ENCODE measurements around the gene ZNF354C. TPM values are rescaled to one million over a fixed set of nuclear protein-coding genes. Genes with fewer than 3 reads are reported as not detected.

Gene ZNF354C
- total RNA-seq, 1 donor from 2014 or later = 4.1 TPM

DNA sequence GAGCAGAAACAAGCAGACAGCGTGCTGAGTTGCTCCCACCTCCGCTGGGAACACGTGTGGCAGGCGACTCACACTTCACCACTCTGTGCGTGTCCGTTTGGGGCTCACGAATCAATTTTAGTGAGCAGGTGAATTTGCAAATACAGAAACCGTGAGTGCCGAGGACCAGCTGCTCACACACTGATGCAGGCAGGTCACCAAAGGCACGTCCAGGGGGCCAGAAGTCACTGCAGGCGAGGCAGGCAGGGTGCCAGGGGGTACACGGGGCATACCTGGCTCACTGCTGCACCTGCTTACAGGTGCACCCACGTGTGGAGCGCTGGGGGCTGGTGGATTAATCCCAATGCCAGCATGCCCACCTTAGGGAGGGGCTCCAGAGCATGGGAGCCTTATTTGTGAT lies 68.8 kb downstream of the ZNF354C start:
- Mint-ChIP-seq H3K27ac (ENCODE audit: unreplicated experiment) (no peak overlapping the region), H3K27me3 (ENCODE audit: low read depth, unreplicated experiment) (no peaks in the 10 kb centered on the region), H3K4me1 (ENCODE audit: low read depth, unreplicated experiment) (peaks cover 3% of the 10 kb centered on the region), H3K36me3 (ENCODE audit: low read depth, unreplicated experiment) (peaks cover 28% of the 10 kb centered on the region), H3K4me3 (ENCODE audit: unreplicated experiment) (no peak overlapping the region), H3K9me3 (ENCODE audit: unreplicated experiment) (peaks cover 15% of the 10 kb centered on the region)
- H3K4me2 ChIP-seq (ENCODE audit: low read length) = no peak overlapping the region
- no peaks in the 10 kb centered on the region for H3K36me3 ChIP-seq (ENCODE audit: insufficient read depth, low read length)
- no peak for TF ChIP-seq EZH2 (IDR thresholded peaks at IDR 0.05; ENCODE audit: insufficient read depth, low read length)
- TF ChIP-seq, protein P1, sequence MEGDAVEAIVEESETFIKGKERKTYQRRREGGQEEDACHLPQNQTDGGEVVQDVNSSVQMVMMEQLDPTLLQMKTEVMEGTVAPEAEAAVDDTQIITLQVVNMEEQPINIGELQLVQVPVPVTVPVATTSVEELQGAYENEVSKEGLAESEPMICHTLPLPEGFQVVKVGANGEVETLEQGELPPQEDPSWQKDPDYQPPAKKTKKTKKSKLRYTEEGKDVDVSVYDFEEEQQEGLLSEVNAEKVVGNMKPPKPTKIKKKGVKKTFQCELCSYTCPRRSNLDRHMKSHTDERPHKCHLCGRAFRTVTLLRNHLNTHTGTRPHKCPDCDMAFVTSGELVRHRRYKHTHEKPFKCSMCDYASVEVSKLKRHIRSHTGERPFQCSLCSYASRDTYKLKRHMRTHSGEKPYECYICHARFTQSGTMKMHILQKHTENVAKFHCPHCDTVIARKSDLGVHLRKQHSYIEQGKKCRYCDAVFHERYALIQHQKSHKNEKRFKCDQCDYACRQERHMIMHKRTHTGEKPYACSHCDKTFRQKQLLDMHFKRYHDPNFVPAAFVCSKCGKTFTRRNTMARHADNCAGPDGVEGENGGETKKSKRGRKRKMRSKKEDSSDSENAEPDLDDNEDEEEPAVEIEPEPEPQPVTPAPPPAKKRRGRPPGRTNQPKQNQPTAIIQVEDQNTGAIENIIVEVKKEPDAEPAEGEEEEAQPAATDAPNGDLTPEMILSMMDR (IDR thresholded peaks at IDR 0.05; ENCODE audit: insufficient read depth, low read depth, low read length) = no peak
- H4K20me1 ChIP-seq (ENCODE audit: insufficient read depth, low read length) = no peaks in the 10 kb centered on the region
- peaks cover 3% of the 10 kb centered on the region for H3K9me3 ChIP-seq (ENCODE audit: insufficient read depth, low read depth, low read length)
- no peaks in the 10 kb centered on the region for H3K4me1 ChIP-seq (ENCODE audit: insufficient read depth, low read length)
- H3K79me2 ChIP-seq (ENCODE audit: insufficient read depth, low read length) = no peaks in the 10 kb centered on the region
- H3K4me3 ChIP-seq (ENCODE audit: insufficient read depth, low read depth, low read length) = no peak overlapping the region
- no peak overlapping the region for H3K9ac ChIP-seq (ENCODE audit: low read length)
- H3K27ac ChIP-seq (ENCODE audit: low read depth, low read length) = no peak overlapping the region
- H3K27me3 ChIP-seq (ENCODE audit: insufficient read depth, low read length) = no peaks in the 10 kb centered on the region
- FAIRE-seq (no peak), DNase-seq (ENCODE audit: low read depth) (no peak)
- no peak overlapping the region for H2AFZ ChIP-seq (ENCODE audit: low read depth, low read length)

DNA sequence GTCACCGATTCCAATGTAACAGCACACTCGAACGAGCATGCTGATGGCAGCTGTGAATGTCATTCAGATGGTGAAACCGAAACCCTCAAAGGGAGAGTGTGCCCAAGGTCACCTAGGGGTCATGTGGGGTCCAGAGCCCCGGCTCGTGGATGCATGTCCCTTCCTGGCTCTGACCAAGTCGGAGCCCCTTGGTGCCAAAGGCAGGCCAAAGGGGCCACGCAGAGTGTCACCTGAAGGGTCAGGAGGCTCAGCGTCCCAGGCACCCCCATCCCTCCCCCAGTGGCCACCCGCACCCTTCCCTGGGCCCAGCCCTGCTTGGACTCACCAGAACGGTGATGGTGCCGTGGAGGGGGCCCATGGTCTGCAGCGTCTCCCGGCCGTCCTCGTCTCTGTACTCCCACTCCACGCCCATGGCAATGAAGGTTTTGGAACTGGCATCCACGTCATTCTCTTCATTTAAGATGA lies 69.5 kb downstream of the ZNF354C start:
- Histone ChIP-seq H3K9me3 (ENCODE audit: insufficient read depth, low read depth, low read length) (peaks cover 3% of the 10 kb centered on the region), H3K79me2 (ENCODE audit: insufficient read depth, low read length) (no peaks in the 10 kb centered on the region), H4K20me1 (ENCODE audit: insufficient read depth, low read length) (no peaks in the 10 kb centered on the region), H2AFZ (ENCODE audit: low read depth, low read length) (no peak overlapping the region), H3K36me3 (ENCODE audit: insufficient read depth, low read length) (no peaks in the 10 kb centered on the region), H3K4me2 (ENCODE audit: low read length) (no peak overlapping the region), H3K4me3 (ENCODE audit: insufficient read depth, low read depth, low read length) (no peak overlapping the region), H3K4me1 (ENCODE audit: insufficient read depth, low read length) (no peaks in the 10 kb centered on the region), H3K27me3 (ENCODE audit: insufficient read depth, low read length) (no peaks in the 10 kb centered on the region), H3K27ac (ENCODE audit: low read depth, low read length) (no peak overlapping the region), H3K9ac (ENCODE audit: low read length) (no peak overlapping the region)
- no peak overlapping the region for H3K4me3 Mint-ChIP-seq (ENCODE audit: unreplicated experiment)
- peaks cover 9% of the 10 kb centered on the region for H3K9me3 Mint-ChIP-seq (ENCODE audit: unreplicated experiment)
- no peak for TF ChIP-seq EZH2 (IDR thresholded peaks at IDR 0.05; ENCODE audit: insufficient read depth, low read length)
- TF ChIP-seq, protein P1 (IDR thresholded peaks at IDR 0.05; ENCODE audit: insufficient read depth, low read depth, low read length) = no peak
- H3K4me1 Mint-ChIP-seq (ENCODE audit: low read depth, unreplicated experiment) = peaks cover 3% of the 10 kb centered on the region
- peaks cover 27% of the 10 kb centered on the region for H3K36me3 Mint-ChIP-seq (ENCODE audit: low read depth, unreplicated experiment)
- FAIRE-seq = no peak
- H3K27ac Mint-ChIP-seq (ENCODE audit: unreplicated experiment) = no peak overlapping the region
- no peak for DNase-seq (ENCODE audit: low read depth)
- no peaks in the 10 kb centered on the region for H3K27me3 Mint-ChIP-seq (ENCODE audit: low read depth, unreplicated experiment)

GRCh38 chr5:179130101-179130681 lies 70.0 kb downstream of the ZNF354C start:
- no peaks in the 10 kb centered on the region for H3K4me1 ChIP-seq (ENCODE audit: insufficient read depth, low read length)
- no peaks in the 10 kb centered on the region for H3K27me3 ChIP-seq (ENCODE audit: insufficient read depth, low read length)
- FAIRE-seq = no peak
- Mint-ChIP-seq H3K27ac (ENCODE audit: unreplicated experiment) (no peak overlapping the region), H3K27me3 (ENCODE audit: low read depth, unreplicated experiment) (no peaks in the 10 kb centered on the region), H3K4me3 (ENCODE audit: unreplicated experiment) (no peak overlapping the region), H3K36me3 (ENCODE audit: low read depth, unreplicated experiment) (peaks cover 27% of the 10 kb centered on the region), H3K4me1 (ENCODE audit: low read depth, unreplicated experiment) (peaks cover 3% of the 10 kb centered on the region), H3K9me3 (ENCODE audit: unreplicated experiment) (peaks cover 8% of the 10 kb centered on the region)
- H2AFZ ChIP-seq (ENCODE audit: low read depth, low read length) = no peak overlapping the region
- H3K9ac ChIP-seq (ENCODE audit: low read length) = no peak overlapping the region
- no peak overlapping the region for H3K4me3 ChIP-seq (ENCODE audit: insufficient read depth, low read depth, low read length)
- no peaks in the 10 kb centered on the region for H3K36me3 ChIP-seq (ENCODE audit: insufficient read depth, low read length)
- peaks cover 3% of the 10 kb centered on the region for H3K9me3 ChIP-seq (ENCODE audit: insufficient read depth, low read depth, low read length)
- no peak overlapping the region for H3K27ac ChIP-seq (ENCODE audit: low read depth, low read length)
- TF ChIP-seq, protein P1 (IDR thresholded peaks at IDR 0.05; ENCODE audit: insufficient read depth, low read depth, low read length) = no peak
- no peak for TF ChIP-seq EZH2 (IDR thresholded peaks at IDR 0.05; ENCODE audit: insufficient read depth, low read length)
- no peak overlapping the region for H3K4me2 ChIP-seq (ENCODE audit: low read length)
- no peaks in the 10 kb centered on the region for H3K79me2 ChIP-seq (ENCODE audit: insufficient read depth, low read length)
- no peaks in the 10 kb centered on the region for H4K20me1 ChIP-seq (ENCODE audit: insufficient read depth, low read length)
- DNase-seq (ENCODE audit: low read depth) = no peak
